ENCODE measurements around the gene SLC25A45.

SLC25A45 gene

DNA sequence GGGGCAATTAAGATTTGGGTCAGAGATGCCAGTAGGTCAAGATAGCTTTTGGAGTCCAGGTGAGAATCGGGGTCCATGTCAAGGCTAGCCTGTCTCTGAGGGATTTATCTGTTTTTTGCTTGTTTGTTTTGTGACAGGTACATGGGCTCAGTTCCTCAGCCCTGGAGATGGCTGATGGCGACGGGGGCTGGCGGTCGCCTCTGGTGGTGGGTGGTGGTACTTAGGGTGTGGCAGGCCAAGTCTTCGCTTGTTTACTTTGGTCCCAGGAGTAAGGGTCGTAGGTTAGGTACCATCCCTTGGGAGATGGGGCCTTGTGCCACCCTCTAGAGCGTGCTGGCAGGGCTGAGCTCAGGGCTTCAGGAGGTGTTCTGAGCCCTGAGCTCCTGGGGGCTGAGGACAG lies 4.7 kb downstream of the SLC25A45 start:
- Mint-ChIP-seq H3K36me3 (ENCODE audit: low read depth) (no peaks in the 10 kb centered on the region), H3K4me3 (no peak overlapping the region), H3K27me3 (ENCODE audit: low read depth) (no peaks in the 10 kb centered on the region), H3K9me3 (no peaks in the 10 kb centered on the region), H3K27ac (no peak overlapping the region), H3K4me1 (ENCODE audit: low read depth) (peaks cover 11% of the 10 kb centered on the region)

DNA sequence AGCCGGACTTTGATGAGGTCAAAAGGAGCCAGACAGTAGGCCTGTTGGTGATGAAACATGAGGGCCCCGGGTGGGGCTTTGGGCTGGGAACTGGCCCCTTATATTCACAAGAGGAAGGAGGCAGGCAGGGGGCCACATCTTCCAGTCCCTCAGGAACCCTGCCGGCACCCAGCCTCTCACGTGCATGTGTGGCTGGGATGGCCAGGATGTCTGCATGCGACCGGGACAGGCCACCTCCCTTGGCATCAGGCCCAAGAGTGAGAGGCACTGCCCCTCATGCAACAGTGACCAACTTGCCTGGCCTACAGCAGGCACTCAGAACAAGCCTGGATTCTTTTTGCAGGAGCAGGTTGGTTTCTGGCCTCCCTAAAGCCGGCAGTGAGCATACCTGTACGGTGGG lies 5.4 kb downstream of the SLC25A45 start:
- H3K27ac Mint-ChIP-seq = no peak overlapping the region
- no peaks in the 10 kb centered on the region for H3K36me3 Mint-ChIP-seq (ENCODE audit: low read depth)
- H3K27me3 Mint-ChIP-seq (ENCODE audit: low read depth) = no peaks in the 10 kb centered on the region
- H3K4me3 Mint-ChIP-seq = no peak overlapping the region
- H3K4me1 Mint-ChIP-seq (ENCODE audit: low read depth) = peaks cover 5% of the 10 kb centered on the region
- H3K9me3 Mint-ChIP-seq = no peaks in the 10 kb centered on the region

DNA sequence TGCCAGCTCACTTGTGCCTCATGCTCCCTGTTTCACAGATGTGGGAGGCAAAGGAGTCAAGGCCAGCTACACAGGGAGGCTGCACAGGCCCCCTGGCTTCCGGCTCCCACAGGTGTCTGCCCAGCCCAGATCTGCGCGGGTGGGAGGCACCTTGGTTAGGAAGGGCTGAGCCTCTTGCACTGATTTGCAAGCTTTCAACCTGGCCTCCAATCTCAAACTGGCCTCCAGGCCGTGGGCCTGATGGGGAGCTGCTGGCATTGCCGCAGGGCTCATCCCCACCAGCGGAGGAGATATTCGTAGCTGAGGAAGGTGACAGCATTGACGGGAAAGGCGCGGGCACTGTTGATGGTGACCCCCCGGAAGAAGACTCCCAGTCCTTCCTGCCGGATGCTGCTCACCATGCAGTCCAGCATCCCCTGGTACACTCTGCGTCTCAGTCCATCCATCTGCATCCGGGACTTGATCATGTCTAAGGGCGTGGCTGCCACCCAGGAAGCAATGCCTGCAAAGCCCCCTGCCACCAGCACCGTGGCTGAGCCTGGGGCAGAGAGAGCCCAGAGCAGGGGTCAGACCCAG lies 6.2 kb downstream of the SLC25A45 start:
- Mint-ChIP-seq H3K27ac (no peak overlapping the region), H3K4me1 (ENCODE audit: low read depth) (no peaks in the 10 kb centered on the region), H3K9me3 (no peaks in the 10 kb centered on the region), H3K4me3 (no peak overlapping the region), H3K27me3 (ENCODE audit: low read depth) (no peaks in the 10 kb centered on the region), H3K36me3 (ENCODE audit: low read depth) (no peaks in the 10 kb centered on the region)

DNA sequence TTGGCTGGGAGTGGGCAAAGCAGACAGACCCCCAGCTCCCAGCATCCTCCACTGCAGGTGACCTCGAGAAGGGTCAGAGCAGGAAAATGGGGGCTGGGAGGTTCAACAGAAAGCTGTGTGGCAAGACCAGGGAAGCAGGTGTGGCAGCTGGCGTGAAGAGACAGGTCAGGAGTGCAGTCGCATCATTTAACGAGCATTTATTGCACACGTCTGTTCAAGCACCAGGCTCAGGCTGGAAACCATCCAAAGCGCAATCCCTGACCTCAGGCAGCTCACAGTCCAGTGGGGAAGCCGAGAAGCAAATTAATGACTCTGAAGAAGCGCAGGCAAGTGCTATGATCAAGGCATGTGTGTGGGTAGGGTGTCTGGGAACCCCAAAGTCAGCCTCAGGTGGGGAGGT lies 7.4 kb downstream of the SLC25A45 start:
- H3K36me3 Mint-ChIP-seq (ENCODE audit: low read depth) = no peaks in the 10 kb centered on the region
- no peaks in the 10 kb centered on the region for H3K4me1 Mint-ChIP-seq (ENCODE audit: low read depth)
- H3K27me3 Mint-ChIP-seq (ENCODE audit: low read depth) = no peaks in the 10 kb centered on the region
- no peak overlapping the region for H3K27ac Mint-ChIP-seq
- H3K4me3 Mint-ChIP-seq = no peak overlapping the region
- no peaks in the 10 kb centered on the region for H3K9me3 Mint-ChIP-seq

DNA sequence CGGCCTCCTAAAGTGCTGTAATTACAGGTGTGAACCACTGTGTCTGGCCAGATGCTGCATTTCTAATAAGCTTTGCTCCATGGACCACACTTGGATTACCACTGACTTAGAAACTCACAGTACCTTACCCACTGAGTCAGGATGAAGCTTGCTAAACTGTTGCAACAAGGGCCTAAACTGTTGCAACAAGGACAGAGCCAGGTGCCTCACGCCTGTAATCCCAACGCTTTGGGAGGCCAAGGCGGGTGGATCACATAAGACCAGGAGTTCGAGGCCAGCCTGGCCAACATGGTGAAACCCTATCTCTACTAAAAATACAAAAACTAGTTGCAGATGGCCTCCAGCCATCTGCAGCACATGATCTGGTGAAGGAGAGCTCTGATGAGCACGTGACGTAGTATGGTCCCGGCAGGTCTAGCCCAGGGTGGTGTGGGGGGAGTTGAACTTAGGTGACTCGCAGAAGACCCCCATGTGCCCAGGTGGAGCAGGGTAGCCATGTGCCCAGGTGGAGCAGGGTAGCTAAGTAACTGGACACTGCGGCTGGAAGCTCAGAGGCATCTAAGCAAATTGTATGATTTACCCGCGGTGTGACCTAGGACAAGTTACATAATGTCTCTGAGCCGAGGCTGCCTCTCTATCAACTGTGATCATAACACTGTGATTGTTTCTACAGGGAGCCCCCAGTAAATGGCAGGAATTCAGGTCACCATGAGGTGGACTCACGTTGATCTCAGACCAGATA lies 8.4 kb downstream of the SLC25A45 start:
- Mint-ChIP-seq H3K27me3 (ENCODE audit: low read depth) (peaks cover 2% of the 10 kb centered on the region), H3K4me3 (no peak overlapping the region), H3K4me1 (ENCODE audit: low read depth) (no peaks in the 10 kb centered on the region), H3K9me3 (no peaks in the 10 kb centered on the region), H3K36me3 (ENCODE audit: low read depth) (no peaks in the 10 kb centered on the region), H3K27ac (no peak overlapping the region)

DNA sequence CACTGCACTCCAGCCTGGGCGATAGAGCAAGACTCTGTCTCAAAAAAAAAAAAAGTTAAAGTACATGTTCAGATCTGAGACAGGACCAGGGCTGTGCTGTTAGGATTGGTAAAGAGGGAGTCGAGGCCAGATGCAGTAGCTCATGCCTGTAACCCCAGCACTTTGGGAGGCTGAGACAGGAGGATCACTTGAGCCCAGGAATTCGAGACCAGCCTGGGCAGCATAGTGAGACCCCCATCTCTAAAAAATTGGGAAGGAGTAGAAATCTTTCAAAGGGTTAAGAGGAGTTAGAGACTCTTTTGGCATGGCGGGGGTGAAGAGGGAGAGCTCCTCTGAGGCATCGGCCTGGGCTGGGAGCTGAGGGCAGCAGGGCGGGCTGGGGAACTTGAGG lies 11.8 kb downstream of the SLC25A45 start:
- H3K9me3 Mint-ChIP-seq = no peaks in the 10 kb centered on the region

DNA sequence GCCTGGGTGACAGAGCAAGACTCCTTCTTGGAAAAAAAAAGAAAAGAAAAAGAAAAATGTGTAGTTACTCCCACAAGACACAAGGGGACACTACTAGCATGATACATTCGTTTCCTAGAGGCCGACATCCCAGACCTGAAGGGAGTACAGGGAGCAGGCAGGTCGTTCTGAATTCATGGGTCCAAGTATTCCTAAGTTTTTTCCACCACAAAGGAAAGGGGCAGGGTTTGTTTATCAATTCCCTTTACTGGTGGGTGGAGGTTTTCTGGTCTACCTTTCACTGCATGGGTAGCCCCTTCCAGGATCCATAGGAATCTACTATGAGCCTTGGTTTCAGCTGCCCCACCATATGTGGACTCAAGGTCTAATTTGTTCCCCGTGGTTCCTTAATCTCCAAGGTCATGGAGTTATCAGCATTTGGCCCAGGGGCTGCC lies 16.1 kb downstream of the SLC25A45 start:
- Mint-ChIP-seq H3K27ac (no peak overlapping the region), H3K27me3 (ENCODE audit: low read depth) (peaks cover 5% of the 10 kb centered on the region), H3K4me3 (no peak overlapping the region), H3K36me3 (ENCODE audit: low read depth) (no peaks in the 10 kb centered on the region), H3K4me1 (ENCODE audit: low read depth) (peaks cover 9% of the 10 kb centered on the region), H3K9me3 (no peaks in the 10 kb centered on the region)

More for the DNA sequence above, 11.8 kb downstream of the SLC25A45 start:
- H3K27me3 Mint-ChIP-seq (ENCODE audit: low read depth) = peaks cover 5% of the 10 kb centered on the region
- no peaks in the 10 kb centered on the region for H3K36me3 Mint-ChIP-seq (ENCODE audit: low read depth)
- H3K27ac Mint-ChIP-seq = no peak overlapping the region
- H3K4me3 Mint-ChIP-seq = no peak overlapping the region
- peaks cover 8% of the 10 kb centered on the region for H3K4me1 Mint-ChIP-seq (ENCODE audit: low read depth)

DNA sequence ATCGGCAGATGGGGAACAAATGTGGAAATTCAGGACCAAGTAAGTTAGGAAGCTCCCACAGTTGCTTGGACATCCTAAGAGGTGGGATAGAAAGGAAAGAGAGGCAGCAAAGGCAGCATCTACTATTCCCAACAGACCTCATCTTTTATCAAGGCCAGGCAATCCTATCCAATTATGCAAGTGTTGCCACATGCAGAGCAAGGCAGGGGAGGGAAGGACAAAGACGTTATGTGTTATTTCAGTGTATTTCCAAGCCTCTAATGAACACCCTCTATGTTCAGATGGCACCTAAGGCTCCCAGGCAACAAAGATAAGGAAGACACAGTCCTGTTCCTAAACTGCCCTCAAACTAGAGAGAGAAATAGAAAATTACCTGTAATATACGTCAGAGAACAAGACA lies 18.7 kb downstream of the SLC25A45 start:
- peaks cover 9% of the 10 kb centered on the region for H3K4me1 Mint-ChIP-seq (ENCODE audit: low read depth)
- H3K27me3 Mint-ChIP-seq (ENCODE audit: low read depth) = peaks cover under 1% of the 10 kb centered on the region
- H3K36me3 Mint-ChIP-seq (ENCODE audit: low read depth) = no peaks in the 10 kb centered on the region
- H3K9me3 Mint-ChIP-seq = no peaks in the 10 kb centered on the region
- H3K4me3 Mint-ChIP-seq = no peak overlapping the region
- no peak overlapping the region for H3K27ac Mint-ChIP-seq

DNA sequence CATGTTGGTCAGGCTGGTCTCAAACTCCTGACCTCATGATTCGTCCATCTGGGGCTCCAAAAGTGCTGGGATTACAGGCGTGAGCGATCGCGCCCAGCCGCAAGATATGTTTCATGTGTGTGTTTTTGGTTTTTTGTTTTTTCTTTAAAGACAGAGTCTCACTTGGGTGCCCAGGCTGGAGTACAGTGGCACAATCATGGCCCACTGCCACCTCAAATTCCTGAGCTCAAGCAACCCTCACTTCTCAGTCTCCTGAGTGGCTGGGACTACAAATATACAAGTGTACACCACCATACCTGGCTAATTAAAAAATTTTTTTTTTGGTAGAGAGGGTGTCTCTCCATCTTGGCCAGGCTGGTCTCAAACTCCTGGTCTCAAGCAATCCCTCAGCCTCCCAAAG lies 19.5 kb downstream of the SLC25A45 start:
- H3K27me3 Mint-ChIP-seq (ENCODE audit: low read depth) = no peaks in the 10 kb centered on the region
- H3K27ac Mint-ChIP-seq = no peak overlapping the region
- no peaks in the 10 kb centered on the region for H3K9me3 Mint-ChIP-seq
- peaks cover 9% of the 10 kb centered on the region for H3K4me1 Mint-ChIP-seq (ENCODE audit: low read depth)
- H3K36me3 Mint-ChIP-seq (ENCODE audit: low read depth) = no peaks in the 10 kb centered on the region
- H3K4me3 Mint-ChIP-seq = no peak overlapping the region

DNA sequence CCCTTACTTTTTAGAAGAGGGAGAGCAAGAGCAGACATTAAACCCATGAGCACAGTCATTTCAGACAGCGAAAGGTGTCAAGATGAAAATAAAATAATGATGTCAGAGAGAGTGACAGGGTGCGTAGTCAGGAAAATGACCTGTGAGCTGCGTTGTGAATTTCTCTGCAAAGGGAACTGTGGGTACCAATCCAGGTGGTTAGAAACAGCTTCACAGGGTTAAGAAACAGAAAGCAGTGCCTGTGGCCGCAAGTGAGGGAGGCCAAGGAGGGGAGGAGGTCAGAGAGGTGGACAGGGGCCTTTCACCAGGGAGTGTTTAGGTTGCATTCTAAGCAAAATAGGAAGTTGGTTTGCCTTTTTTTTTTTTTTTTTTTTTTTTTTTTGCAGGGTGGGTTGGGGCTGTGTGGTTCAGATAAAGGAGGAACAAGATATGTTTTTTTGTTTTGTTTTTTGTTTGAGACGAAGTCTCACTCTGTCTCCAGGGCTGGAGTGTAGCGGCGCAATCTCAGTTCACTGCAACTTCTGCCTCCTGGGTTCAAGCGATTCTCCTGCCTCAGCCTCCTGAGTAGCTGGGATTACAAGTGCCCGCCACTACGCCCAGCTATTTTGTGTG lies 20.0 kb downstream of the SLC25A45 start:
- peaks cover under 1% of the 10 kb centered on the region for H3K27me3 Mint-ChIP-seq (ENCODE audit: low read depth)
- no peaks in the 10 kb centered on the region for H3K9me3 Mint-ChIP-seq
- H3K4me3 Mint-ChIP-seq = no peak overlapping the region
- H3K27ac Mint-ChIP-seq = no peak overlapping the region
- H3K36me3 Mint-ChIP-seq (ENCODE audit: low read depth) = no peaks in the 10 kb centered on the region
- H3K4me1 Mint-ChIP-seq (ENCODE audit: low read depth) = peaks cover 9% of the 10 kb centered on the region

DNA sequence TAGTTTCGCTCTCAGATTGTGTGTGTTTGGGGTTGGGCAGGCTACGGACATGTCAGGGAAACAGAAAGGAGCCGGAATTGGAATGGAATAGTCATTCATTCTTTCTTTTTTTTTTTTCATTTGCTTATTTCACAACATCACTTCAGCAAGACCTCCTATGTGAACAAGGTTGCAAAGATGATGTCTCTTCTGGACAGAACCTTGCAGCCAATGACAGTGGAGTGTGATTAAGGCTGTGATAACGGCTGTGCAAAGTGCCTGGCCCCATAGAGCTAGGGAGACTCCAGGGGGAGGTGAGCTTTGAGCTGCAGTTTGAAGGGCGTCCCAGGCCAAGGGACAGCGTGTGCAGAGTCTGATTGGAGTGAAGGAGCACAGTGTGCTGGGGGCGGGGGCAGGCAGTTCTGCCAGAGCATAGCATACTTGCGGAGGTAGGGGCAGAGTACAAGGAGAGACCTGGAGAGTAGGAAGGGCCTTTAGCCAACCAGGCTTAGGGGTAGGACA lies 24.5 kb downstream of the SLC25A45 start:
- Mint-ChIP-seq H3K4me3 (no peak overlapping the region), H3K36me3 (ENCODE audit: low read depth) (no peaks in the 10 kb centered on the region), H3K4me1 (ENCODE audit: low read depth) (peaks cover 15% of the 10 kb centered on the region), H3K27ac (no peak overlapping the region), H3K9me3 (no peaks in the 10 kb centered on the region), H3K27me3 (ENCODE audit: low read depth) (peaks cover 17% of the 10 kb centered on the region)

DNA sequence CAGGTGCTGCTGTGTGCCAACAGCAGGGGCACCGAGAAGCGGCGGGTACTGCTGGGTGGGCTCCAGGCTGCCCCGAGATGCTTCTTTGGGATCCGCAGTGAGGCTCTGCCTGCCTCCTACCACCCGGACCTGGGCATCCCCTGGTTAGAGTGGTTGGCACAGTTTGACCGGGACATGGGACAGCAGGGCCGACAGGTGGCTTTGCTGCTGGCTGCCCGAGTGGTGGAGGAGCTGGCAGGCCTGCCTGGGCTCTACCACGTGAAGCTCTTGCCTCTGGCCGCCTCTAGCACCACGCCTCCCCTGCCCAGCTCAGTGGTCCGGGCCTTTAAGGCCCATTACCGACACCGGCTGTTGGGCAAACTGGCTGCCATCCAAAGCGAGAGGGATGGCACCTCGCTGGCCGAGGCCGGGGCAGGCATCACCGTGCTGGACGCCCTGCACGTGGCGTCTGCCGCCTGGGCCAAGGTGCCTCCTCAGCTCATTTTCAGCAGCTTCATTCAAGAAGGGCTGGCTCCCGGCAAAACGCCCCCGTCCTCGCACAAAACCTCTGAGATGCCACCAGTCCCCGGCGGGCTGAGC lies 26.0 kb downstream of the SLC25A45 start:
- Mint-ChIP-seq H3K27ac (peak overlapping the region; percentile 55), H3K36me3 (ENCODE audit: low read depth) (peaks cover 10% of the 10 kb centered on the region), H3K9me3 (no peaks in the 10 kb centered on the region)

DNA sequence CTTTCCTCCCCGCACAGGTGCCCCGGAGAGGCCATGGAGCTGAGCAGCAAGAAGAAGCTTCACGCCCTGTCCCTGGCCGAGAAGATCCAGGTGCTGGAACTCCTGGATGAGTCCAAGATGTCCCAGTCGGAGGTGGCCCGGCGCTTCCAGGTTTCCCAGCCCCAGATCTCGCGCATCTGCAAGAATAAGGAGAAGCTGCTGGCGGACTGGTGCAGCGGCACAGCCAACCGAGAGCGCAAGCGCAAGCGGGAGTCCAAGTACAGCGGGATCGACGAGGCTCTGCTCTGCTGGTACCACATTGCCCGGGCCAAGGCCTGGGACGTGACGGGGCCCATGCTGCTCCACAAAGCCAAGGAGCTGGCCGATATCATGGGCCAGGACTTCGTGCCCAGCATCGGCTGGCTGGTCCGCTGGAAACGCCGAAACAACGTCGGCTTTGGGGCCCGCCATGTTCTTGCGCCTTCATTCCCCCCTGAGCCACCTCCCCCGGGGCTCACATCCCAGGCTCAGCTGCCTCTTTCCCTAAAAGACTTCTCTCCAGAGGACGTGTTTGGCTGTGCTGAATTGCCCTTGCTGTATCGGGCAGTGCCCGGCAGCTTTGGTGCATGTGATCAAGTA lies 26.6 kb downstream of the SLC25A45 start:
- peak overlapping the region; percentile 60 for H3K27ac Mint-ChIP-seq
- peaks cover 17% of the 10 kb centered on the region for H3K27me3 Mint-ChIP-seq (ENCODE audit: low read depth)
- H3K4me1 Mint-ChIP-seq (ENCODE audit: low read depth) = peaks cover 15% of the 10 kb centered on the region
- peaks cover 11% of the 10 kb centered on the region for H3K36me3 Mint-ChIP-seq (ENCODE audit: low read depth)
- H3K9me3 Mint-ChIP-seq = no peaks in the 10 kb centered on the region
- peak overlapping the region; percentile 92 for H3K4me3 Mint-ChIP-seq

More for the DNA sequence above, 26.0 kb downstream of the SLC25A45 start:
- peaks cover 17% of the 10 kb centered on the region for H3K27me3 Mint-ChIP-seq (ENCODE audit: low read depth)
- peak overlapping the region; percentile 72 for H3K4me3 Mint-ChIP-seq
- peaks cover 15% of the 10 kb centered on the region for H3K4me1 Mint-ChIP-seq (ENCODE audit: low read depth)

DNA sequence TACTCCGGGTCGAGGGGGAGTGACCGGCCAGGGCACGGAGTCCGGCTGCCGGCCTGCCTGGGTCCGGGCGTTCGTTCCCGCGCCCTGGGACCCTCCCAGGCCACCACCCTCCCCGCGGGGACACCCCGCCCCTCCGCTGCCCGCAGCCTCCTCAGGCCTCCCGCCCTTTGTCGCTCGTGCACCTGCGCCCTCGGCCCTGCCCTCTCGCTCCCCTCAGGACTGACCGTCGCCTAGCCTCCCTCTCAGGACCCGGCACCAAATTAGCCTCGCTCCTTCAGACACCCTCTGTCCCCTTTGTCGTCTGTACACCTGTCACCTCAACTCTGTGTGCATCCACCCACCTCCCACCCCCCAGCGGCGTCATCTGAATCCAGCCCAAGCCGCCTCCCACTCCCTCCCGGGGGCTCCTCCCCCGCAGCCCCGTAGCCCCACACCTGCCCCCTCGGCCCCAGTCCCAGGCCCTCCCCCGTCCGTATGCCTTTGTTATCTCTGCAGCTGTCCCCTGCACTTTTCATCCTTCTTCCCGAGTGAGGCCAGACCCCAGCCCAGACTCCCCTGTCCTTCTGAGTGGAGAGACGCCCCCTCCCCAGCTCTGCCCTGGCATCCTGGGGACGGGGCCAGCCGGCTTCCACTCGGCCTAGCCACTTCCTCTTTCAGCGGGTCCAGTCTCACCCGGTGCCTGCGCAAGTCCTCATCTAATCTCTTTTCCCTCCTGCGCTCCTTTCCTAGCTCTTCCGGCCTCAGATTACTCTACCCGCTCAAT lies 27.3 kb downstream of the SLC25A45 start:
- Mint-ChIP-seq H3K4me3 (peak overlapping the region; percentile 92), H3K36me3 (ENCODE audit: low read depth) (peaks cover 11% of the 10 kb centered on the region), H3K4me1 (ENCODE audit: low read depth) (peaks cover 15% of the 10 kb centered on the region), H3K27ac (peak overlapping the region; percentile 78), H3K9me3 (no peaks in the 10 kb centered on the region), H3K27me3 (ENCODE audit: low read depth) (peaks cover 17% of the 10 kb centered on the region)

Measured in T-helper 1 cell treated with Interleukin-12 subunit alpha and Interleukin-12 subunit beta and Interleukin-4 antibody, amounts not matched to agents 30 μg/mL and 1 μg/mL, for 36 hours (primary cell).